ENCODE results near the gene CSNK1A1. TPM values are rescaled to one million over a fixed set of nuclear protein-coding genes. Genes with fewer than 3 reads are reported as not detected.
"Not testable (repeated sequence)": the region's sequence is repeated elsewhere in the genome, so short reads cannot be mapped to it uniquely, and the experiment has no call there.

Gene CSNK1A1
- total RNA-seq, 1 experiment from 2014 or later = 300 TPM

DNA sequence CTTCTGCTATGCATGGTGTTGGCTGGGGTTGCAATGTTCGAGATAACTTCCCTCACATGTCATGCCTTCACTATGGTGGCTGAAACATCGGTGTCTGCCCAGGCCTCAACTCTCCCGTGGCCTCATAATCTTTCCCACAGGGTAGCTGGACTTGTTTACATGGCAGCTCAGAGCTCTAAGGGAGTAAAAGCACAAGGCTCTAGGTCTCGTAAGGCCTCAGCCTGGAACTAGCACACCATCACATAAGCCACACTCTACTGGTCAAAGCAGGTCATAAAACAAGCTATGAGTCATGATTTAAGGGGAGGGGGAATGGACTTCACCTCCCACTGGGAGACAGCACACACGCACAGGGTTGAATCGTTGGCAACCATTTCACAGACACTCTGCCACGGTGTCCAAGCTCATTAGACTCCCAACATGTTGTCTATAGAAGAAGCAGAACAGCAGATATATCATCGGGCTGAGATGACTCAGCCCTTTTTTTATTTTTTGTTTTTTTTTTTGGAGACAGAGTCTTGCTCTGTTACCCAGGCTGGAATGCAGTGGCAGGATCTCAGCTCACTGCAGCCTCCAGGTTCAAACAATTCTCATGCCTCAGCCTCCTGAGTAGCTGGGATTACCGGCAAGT lies 105.4 kb downstream of the CSNK1A1 start:
- CTCF ChIA-PET = interaction anchor here (0.6 to 1.8 kb wide), 6 partner anchors 10 to 459 kb away, joined by 3 to 10 read pairs (median 4); no protein-coding TSS in a partner anchor
- peak overlapping the region; percentile 62 for H3K27ac ChIP-seq
- H4K20me1 ChIP-seq (ENCODE audit: insufficient read depth) = no peaks in the 10 kb centered on the region
- H3K4me1 ChIP-seq (replicated peaks; ENCODE audit: insufficient read depth) = peaks cover 21% of the 10 kb centered on the region
- intact Hi-C loops (cut with micrococcal nuclease; ENCODE audit: unreplicated experiment) = no loop called here
- H3F3A ChIP-seq (ENCODE audit: insufficient read depth, low read depth) = peaks cover 11% of the 10 kb centered on the region; the same call in 1 of the 2 replicates
- BruUV-seq (replicated peaks) = TSS peak; percentile 54
- peak overlapping the region; percentile 71 for H2AFZ ChIP-seq
- H3K9me3 ChIP-seq (ENCODE audit: insufficient read depth, low read depth) = no peaks in the 10 kb centered on the region
- no peaks in the 10 kb centered on the region for H3K36me3 ChIP-seq (ENCODE audit: low read depth)
- DNase-seq = peak; percentile 41 to 77
- H3K79me2 ChIP-seq (ENCODE audit: low read depth) = no peaks in the 10 kb centered on the region
- TF ChIP-seq EZH2 (IDR thresholded peaks at IDR 0.05; ENCODE audit: low read depth) = no peak
- TF ChIP-seq, protein P1, sequence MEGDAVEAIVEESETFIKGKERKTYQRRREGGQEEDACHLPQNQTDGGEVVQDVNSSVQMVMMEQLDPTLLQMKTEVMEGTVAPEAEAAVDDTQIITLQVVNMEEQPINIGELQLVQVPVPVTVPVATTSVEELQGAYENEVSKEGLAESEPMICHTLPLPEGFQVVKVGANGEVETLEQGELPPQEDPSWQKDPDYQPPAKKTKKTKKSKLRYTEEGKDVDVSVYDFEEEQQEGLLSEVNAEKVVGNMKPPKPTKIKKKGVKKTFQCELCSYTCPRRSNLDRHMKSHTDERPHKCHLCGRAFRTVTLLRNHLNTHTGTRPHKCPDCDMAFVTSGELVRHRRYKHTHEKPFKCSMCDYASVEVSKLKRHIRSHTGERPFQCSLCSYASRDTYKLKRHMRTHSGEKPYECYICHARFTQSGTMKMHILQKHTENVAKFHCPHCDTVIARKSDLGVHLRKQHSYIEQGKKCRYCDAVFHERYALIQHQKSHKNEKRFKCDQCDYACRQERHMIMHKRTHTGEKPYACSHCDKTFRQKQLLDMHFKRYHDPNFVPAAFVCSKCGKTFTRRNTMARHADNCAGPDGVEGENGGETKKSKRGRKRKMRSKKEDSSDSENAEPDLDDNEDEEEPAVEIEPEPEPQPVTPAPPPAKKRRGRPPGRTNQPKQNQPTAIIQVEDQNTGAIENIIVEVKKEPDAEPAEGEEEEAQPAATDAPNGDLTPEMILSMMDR (conservative IDR thresholded peaks at IDR 0.05) = no peak
- POLR2A ChIA-PET (ENCODE audit: unreplicated experiment) = interaction anchor here (0.5 to 0.9 kb wide), 5 partner anchors 28 to 1716 kb away, joined by 3 to 10 read pairs (median 7); no protein-coding TSS in a partner anchor
- H3K9me2 ChIP-seq (ENCODE audit: insufficient read depth) = no peaks in the 10 kb centered on the region
- H3K4me3 ChIP-seq = no peak overlapping the region
- H3K27me3 ChIP-seq (ENCODE audit: insufficient read depth, low read depth) = no peaks in the 10 kb centered on the region
- peak overlapping the region; percentile 22 for H3K4me2 ChIP-seq

GRCh38 chr5:149445343-149445738 lies 105.9 kb downstream of the CSNK1A1 start:
- H3K27ac ChIP-seq = peak overlapping the region; percentile 62
- H4K20me1 ChIP-seq (ENCODE audit: insufficient read depth) = no peaks in the 10 kb centered on the region
- no peaks in the 10 kb centered on the region for H3K36me3 ChIP-seq (ENCODE audit: low read depth)
- no peaks in the 10 kb centered on the region for H3K27me3 ChIP-seq (ENCODE audit: insufficient read depth, low read depth)
- intact Hi-C loops (cut with micrococcal nuclease; ENCODE audit: unreplicated experiment) = no loop called here
- TF ChIP-seq, protein P1 (conservative IDR thresholded peaks at IDR 0.05) = no peak
- no peak for TF ChIP-seq EZH2 (IDR thresholded peaks at IDR 0.05; ENCODE audit: low read depth)
- H2AFZ ChIP-seq = peak overlapping the region; percentile 71; the same call in 1 of the 2 replicates
- H3K9me3 ChIP-seq (ENCODE audit: insufficient read depth, low read depth) = no peaks in the 10 kb centered on the region
- no peak overlapping the region for H3K4me3 ChIP-seq
- TSS peak; percentile 63 for BruUV-seq (replicated peaks)
- H3K79me2 ChIP-seq (ENCODE audit: low read depth) = no peaks in the 10 kb centered on the region
- H3F3A ChIP-seq (ENCODE audit: insufficient read depth, low read depth) = peaks cover 12% of the 10 kb centered on the region
- no peaks in the 10 kb centered on the region for H3K9me2 ChIP-seq (ENCODE audit: insufficient read depth)
- peak overlapping the region; percentile 22 for H3K4me2 ChIP-seq
- DNase-seq = no peak
- POLR2A ChIA-PET (ENCODE audit: unreplicated experiment) = interaction anchor here (0.5 to 0.9 kb wide), 5 partner anchors 29 to 107 kb away, joined by 3 to 19 read pairs (median 7); no protein-coding TSS in a partner anchor
- peaks cover 23% of the 10 kb centered on the region for H3K4me1 ChIP-seq (replicated peaks; ENCODE audit: insufficient read depth)
- CTCF ChIA-PET = interaction anchor here (0.6 to 1.8 kb wide), 6 partner anchors 10 to 117 kb away, joined by 3 to 10 read pairs (median 4); no protein-coding TSS in a partner anchor

DNA sequence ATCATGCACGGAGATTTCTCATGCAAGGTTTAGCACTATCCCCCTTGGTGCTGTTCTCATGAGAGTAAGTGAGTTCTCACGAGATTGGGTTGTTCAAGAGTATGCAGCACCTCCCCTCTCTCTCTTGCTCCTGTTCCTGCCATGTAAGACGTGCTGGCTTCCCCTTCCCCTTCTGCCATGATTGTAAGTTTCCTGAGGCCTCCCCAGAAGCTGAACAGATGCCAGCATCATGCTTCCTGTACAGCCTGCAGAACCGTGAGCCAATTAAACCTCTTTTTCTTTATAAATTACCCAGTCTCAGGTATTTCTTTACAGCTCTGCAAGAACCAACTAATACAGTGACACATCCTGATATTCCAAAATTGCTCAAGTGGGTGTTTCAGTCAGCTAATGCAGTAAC lies 106.8 kb downstream of the CSNK1A1 start:
- H3K9me3 ChIP-seq (ENCODE audit: insufficient read depth, low read depth); H3K36me3 ChIP-seq (ENCODE audit: low read depth); H3K79me2 ChIP-seq (ENCODE audit: low read depth); intact Hi-C loops (cut with micrococcal nuclease; ENCODE audit: unreplicated experiment); H3K9me2 ChIP-seq (ENCODE audit: insufficient read depth); BruUV-seq (replicated peaks); H3K27me3 ChIP-seq (ENCODE audit: insufficient read depth, low read depth); DNase-seq; H4K20me1 ChIP-seq (ENCODE audit: insufficient read depth); H3K27ac ChIP-seq; H2AFZ ChIP-seq; H3K4me2 ChIP-seq; POLR2A ChIA-PET (ENCODE audit: unreplicated experiment); H3K4me3 ChIP-seq: not testable (repeated sequence)
- Histone ChIP-seq H3F3A (ENCODE audit: insufficient read depth, low read depth) (peaks cover 15% of the 10 kb centered on the region), H3K4me1 (replicated peaks; ENCODE audit: insufficient read depth) (peaks cover 30% of the 10 kb centered on the region)
- CTCF ChIA-PET = interaction anchor here (1.4 kb wide), 1 partner anchor 118 kb away, joined by 4 read pairs; no protein-coding TSS in a partner anchor
